Femur (tissue), 1 donor: ENCODE data around the gene C1QTNF1.
"Not testable (repeated sequence)": the region's sequence is repeated elsewhere in the genome, so short reads cannot be mapped to it uniquely, and the experiment has no call there.

Experiments used
- DNase-seq: peaks from one replicate; pipeline ENCODE4 v3.0.0-alpha.2; 2017

C1QTNF1 gene

DNA sequence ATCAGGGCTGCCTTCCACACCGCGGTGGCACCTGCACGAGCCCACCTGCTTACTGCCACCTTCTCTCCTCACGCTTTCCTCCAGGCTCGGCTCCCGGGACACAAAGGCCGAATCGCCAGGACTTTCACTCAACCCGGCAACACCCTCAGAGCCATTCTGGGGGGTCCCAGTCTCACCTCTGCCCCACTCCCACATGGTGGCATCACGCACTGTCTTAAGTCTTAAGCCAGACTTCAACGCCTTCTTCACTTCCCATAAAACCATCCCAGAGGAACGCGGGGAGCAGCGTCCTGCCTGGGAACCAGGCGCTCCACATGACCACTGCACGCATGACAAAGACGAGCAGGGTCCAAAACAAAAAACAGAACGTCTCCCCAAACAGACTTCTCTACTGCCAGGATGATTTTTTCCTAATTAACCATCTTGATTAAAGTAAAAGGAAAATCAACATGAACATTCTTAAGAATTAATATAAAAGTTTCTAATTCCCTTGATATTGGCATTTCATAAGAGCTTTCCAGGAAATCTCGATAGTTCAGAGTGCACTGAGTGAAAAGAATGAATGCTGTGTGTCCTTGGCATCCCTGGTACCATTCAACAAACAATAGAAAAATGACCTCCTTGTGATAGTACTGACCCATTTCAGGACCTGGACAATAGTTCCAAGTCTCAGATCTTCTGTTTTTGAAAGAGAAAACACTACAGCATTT, 17.0 kb upstream of the C1QTNF1 start:
- DNase-seq: no peak

DNA sequence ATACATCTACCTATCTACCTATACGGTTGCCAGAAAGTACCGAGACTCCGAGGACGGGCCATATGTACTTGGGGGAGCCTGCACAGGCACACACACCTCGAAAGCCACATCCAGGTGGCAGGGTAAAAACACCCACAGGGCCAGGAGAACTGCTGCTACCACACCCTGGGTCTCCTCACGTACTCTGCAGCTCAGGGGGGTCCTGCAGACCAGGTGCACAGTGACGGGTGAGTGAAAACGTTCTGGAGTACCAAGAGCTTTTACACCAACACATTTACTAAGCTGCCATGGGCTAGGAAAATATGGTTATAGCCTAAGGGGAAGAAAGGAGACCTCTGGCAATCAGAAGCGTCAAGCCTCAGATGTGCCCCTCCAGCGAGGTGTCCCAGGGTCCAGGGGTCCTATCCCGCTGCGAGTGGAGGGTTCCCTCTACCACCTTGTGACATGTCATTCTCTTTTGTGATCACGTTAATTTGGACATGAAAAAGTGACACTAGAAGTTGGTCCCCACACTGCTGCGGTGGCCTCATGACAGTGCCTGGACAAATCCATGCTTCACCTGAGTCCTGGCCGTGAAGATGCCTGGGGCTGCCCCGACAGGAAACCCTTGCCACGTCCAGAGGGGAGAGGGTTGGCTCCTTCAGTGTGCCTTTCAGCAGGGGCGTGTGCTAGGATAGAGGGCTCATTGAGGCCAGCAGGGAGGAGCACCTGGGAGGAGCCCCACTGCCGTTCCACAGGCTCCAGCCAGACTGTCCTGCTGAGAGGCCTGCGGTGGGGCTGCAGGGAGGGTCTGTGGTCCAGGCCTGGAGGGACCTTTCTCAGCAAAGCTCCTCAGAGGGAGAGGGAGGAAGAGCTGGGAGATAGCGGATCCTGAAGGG, 16.2 kb upstream of the C1QTNF1 start:
- DNase-seq: peak; percentile 44

DNA sequence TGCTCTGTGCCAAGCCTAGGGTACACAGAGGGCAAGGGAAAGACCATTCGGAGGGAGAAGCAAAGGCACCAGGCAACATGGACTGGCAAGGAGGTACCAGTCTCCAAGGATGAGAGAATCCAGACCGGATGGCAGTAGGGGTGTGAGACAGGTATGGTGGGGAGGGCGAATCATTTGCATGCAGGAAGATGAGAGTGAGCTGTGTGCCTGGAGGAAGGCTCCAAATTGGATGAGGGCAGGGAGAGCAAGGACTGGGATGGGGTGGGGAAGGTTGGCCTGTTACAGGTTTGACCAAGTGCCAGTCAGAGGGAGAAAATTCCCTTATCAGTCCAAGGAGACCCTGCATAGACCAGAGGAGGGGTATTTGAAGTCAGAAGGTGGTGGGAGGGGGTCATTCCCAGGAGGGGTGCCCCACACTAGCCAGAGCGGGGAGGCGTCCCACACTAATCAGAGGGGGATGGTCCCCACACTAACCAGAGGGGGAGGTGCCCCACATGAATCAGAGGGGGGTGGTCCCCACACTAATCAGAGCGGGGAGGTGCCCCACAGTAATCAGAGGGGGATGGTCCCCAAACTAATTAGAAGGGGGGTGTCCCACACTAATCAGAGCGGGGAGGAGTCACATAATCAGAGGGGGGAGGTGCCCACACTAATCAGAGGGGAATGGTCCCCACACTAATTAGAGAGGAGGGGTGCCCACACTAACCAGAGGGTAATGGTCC, 15.1 kb upstream of the C1QTNF1 start:
- DNase-seq: peak; percentile 37

DNA sequence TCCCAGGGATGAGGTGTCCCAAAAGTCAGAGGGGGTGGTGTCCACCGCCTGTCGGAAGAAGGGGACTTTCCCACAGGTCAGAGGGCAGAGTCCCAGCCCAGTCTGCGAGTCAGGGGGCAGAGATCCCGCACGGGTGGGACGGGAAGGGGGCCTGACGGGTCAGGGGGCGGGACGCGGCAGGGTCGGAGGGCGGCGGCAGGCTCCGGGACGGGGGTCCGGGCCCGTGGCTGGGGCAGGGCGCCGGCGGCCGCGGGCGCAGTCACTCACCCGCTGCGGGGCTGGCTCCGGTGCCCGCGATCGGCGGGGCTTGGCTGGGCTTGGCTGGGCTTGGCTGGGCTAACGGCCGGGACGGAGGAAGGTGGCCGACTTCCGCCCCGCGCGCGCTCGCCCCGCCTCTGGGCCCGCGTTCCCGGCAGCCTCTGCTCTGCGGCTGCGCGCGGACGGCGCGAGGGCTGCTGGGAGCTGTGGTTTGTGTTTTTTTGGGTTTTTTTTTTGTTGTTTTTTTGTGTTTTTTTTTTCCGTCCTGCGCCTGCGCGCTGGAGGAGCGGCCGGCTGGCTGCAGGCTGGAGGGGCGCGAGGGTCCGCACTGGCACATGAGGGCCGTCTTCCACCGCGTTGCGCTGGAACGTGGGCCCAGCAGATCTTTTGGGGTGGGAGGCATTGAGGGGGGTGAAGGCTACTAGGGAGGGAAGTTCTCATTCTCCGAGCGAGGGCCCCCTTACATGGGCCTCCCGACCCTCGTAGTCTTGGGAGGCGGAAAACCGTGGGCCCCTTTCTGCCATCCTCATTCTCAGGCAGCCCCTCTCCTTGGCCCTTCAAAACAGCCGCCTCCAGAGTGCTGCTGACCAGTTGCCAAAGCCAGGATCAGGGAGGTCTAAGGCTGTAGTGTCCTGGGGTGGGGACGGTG, 14.3 kb upstream of the C1QTNF1 start, which contains the start of gene CANT1:
TSS of gene CANT1 (minus strand) at position 368 of the 907 bp plus-strand sequence. CDS start 12,142 bp downstream, outside the sequence.
- peak; percentile 90 for DNase-seq

DNA sequence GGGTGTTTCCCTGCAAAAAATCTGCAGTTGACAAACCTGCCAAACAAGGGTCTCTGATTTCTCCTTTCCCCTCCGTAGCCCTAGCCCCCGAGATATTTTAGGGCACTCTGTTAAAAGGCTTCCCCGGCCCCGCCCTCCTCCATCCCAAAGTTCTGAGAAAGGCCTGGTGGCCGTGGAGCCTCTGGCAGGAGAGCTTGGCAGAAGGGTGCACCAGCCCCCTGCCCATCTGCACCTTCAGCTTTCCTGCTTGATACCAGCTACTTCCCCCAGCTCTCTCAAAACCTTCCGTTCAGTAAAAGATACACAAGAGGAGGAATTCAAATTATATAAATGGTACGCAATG, 13.7 kb upstream of the C1QTNF1 start:
- DNase-seq: no peak

DNA sequence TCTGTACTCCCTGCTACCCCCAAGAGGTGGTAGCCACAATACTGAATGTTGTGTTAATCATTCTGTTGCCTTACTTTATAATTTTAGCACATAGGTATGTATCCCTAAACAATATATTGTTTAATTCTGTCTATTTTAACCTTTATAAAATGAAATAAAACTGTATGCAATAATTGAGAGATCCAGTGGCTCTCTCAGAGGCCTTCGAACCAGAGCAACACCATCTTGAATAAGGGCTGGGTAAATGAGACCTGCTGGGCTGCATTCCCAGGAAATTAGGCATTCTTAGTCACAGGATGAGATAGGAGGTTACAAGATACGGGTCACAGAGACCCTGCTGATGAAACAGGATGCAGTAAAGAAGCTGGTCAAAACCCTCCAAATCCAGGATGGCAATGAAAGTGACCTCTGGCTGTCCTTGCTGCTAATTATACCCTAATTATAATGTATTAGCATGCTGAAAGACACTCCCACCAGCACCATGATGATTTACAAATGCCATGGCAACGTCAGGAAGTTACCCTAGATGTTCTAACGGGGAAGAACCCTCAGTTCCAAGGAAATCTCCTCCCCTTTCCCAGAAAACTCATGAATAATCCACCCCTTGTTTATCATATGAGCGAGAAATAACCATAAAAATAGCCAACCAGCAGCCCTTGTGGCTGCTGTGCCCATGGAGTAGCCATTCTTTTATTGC, 12.4 kb upstream of the C1QTNF1 start:
- DNase-seq: no peak

DNA sequence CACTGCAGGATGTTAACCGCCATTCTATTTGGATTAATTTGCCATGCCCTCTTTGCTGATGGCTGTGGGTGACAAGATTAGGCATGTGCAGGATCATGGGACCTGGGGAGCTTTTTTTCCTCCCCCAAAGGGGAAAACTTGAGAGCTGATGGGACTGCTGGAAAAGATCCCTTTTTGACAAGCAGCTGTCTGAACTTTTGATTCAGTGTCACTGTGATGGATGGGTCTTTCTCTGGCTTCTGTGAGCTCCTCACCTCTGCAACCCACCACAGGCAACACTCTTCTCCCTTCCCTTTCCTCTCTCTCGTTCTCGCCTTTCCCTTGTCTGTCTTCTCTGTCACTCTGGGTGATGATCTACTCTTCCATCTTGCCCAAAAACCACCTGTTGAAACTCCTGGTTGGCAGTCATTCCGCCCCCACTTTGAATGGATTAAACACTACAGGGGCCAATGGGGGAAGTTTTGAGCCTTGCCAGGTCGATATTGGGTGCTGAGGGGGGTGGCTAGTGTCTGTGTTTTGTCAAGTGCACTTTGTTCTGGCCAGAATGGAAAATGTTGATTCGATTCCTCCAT, 11.3 kb upstream of the C1QTNF1 start:
- DNase-seq: no peak

DNA sequence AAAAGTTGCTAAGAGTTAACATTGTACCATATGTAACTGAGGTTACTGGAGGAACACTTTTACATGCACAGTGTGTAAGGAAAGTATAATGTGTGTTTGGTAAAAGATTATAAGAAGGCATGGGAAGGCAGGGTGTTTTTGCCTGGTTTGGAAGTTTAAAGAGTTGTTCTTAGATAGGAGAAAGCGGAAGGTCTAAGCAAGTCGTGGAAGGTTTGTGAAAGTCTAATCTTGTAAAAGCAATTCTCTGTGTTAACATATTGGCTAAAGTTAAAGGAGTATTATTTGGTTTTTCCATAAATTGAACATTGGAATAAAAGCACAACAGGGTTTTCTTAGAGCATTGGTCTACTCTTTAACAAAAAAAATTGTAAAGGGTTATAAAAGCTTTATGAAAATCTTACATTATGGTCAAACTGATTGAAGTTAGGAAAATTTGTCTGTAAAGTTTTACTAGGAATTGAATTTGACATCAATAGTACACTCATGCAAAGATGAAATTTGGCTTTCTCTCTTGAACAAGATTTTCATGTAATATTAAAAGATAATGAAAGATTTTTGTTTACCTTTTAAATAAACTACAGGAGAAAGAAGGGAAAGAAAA, 9.7 kb upstream of the C1QTNF1 start:
- no peak for DNase-seq

DNA sequence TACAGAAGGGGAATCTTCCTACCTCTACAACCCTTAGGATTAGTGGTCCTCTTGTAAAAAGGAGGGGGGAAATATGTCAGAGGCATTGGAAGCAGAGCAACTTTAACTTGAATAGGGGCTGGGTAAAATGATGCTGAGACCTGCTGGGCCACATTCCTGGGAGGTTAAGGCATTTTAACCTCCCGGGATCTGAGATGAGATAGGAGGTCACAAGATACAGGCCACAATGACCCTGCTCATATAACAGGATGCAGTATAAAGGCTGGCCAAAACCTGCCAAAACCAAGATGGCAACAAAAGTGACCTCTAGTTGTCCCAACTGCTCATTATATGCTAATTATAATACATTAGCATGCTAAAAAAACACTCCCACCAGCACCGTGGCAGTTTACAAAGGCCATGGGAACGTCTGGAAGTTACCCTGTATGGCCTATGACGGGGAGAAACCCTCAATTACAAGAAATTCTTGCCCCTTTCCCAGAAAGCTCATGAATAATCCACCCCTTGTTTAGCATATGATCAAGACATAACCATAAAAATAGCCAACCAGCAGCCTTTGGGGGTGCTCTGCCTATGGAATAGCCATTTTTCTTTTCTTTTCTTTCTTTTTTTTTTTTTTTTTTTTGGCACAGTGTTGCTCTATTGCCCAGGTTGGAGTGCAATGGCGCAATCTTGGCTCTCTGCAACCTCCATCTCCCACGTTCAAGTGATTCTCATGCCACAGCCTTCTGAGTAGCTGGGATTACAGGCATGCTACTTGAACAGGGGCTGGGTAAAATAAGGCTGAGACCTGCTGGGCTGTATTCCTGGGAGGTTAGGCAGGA, 6.2 kb upstream of the C1QTNF1 start:
- DNase-seq: peak; percentile 52

DNA sequence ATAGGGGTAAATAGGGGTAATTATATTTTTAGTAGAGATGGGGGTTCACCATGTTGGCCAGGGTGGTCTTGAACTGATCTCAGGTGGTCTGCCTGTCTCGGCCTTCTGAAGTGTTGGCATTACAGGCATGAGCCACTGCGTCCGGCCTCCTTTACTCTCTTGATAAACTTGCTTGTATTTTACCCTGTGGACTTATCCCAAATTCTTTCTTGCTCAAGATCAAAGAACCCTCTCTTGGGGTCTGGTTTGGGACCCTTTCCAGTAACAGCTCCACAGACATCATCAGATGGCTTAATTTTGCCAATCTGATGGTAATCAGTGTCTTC, 5.6 kb upstream of the C1QTNF1 start:
- DNase-seq: no peak

DNA sequence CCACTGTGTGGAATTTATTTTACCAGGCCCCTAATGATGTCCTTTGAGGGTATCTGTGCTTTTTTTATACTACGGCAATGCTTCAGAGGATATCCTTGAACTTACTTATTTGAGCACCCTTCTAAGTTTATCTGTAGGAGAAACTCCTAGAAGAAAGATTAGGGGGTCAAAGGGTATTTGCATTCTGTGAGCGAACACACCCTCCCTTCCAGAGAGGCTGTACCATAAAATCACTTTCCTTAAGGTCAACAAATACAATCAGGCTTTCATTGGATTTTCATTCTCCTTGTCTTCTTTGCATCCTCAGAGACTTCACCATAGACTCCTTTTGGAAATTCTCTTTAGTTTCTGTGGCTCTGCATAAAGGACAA, 4.7 kb upstream of the C1QTNF1 start:
- no peak for DNase-seq

DNA sequence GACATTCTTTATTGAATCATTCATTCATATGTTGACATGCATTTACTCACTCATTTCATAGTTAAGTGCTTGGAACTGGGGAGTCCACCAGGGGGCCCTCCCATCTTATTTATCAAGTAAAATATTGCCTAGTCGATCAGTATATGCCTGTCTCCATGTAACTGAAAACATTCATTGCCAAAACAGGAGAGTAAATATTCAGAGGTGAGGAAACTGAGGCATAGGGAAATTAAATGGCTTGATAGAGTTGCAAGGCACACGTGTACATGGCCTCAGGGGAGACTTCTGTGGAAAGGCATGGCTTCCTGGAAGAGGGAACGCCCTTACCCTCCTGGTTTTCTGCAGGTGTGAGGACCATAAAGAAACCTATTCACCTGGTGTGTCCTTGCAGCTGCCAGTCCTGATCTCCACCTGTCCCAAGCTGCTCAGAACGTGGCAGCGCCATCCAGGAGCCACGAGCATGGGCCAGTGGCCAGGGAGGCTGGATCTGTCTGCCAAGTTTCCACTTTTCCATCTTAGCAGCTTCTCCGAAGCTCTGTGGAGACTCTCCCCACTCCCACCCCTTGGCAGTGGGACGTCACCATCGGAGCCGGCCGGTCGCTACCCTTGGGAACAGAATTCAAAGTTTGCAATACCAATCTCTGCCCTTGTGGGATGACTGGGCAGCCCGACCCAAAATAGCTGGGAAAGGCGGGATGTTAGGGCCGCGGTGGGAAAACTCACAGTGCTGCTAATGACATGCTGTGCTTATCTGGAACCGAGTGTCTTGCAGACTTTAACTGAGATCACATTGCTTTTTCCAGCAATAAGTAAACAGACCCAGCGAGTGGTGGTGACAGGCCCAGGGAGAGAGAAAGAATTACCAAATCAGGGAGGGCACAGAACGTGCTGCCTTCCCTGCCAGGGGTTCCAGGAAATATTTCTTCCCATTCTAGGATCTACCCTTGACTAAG, 4.1 kb upstream of the C1QTNF1 start:
- peak; percentile 88 for DNase-seq

DNA sequence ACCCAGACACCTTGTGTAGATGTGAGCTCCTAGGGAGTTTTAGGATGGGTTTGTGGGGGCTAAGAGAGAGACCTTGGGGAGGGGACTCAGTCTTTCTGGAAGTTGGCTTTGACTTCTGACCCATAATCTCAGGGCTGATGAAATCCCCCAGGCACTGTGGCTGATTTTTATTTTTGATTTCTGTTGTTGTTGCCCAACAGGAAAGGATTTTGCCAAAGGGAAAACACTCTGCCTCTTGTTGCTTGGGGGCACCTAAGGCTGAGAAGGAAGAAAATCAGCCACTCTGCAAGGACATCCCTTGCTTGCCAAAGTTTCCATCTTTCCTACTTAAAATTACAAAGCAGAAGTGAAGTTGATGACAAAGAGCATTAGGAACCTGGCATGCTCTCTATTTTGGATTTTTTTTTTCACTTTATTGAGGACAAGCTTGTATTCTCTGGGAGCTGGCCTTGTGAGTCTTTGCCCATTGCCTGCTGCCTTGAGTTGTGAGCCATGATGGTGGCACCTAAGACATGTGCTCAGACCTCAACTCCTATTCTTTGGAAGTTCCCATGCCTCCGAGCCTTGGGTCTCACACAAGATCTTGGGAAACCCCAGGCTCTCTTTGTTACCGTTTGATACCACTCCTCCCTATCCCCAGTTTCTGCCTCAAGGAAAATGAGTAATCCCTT, 3.2 kb upstream of the C1QTNF1 start:
- DNase-seq: no peak

DNA sequence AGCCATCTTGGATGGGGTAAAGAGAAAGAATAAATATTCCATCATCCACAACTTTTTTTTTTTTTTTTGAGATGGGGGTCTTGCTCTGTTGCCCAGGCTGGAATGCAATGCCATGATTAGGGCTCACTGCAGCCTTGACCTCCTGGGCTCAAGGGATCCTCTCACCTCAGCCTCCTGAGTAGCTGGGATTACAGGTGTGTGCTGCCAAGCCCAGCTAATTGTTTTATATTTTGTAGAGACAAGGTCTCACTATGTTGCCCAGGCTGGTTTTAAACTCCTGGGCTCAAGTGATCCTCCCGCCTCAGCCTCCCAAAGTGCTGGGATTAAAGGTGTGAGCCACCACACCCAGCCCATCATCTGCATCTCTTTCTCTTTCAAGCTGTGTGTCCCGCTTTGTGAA, 2.0 kb upstream of the C1QTNF1 start:
- not testable (repeated sequence) for DNase-seq

DNA sequence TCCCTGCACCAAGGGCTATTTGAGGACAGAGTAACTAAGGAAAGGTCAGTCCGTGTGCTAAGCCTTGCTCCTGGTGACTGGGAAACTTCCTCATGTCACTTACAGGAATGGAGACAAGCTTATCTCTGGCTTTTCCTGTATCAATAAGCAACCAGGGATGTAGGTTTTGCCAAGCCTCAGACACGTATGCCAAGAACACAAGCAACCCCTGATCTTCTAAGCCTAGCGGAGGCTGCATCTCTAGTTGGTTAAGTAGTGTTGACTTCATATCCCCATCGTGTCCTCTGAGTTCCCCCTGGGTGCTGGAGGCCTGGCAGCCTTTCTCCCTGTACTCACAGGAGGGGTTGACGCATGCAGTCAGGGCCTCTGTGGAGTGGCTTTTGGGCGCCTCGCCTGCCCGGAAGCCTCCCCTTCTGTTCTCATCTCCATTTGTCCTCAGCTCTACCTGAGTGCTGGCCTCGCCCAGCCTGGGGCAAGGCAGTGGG, 1.4 kb upstream of the C1QTNF1 start:
- no peak for DNase-seq

DNA sequence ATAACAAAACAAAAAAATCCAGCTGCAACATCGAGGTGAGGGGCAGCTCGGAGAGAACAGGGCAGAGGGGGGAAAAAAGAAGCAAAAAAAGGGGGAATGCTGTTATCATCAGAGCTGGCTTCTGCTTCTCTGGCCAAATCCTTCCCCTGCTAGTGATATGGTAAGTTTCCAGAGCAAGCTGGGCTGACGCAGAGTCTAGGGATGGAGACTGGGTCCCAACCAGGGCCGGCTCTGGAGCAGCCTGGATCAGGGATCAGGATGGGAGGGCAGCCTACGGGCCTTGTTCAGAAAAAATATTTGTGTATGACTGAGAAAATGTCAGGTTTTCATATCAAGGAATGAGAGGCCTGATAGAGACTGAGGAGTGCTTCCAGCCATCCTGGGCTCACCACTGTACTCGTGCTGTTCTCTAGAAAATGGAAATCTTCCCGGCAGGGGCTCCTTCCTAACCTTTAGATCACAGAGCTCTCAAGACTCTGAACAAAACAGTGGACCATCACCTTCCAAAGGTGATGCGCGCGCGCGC, 726 bp upstream of the C1QTNF1 start:
- no peak for DNase-seq

DNA sequence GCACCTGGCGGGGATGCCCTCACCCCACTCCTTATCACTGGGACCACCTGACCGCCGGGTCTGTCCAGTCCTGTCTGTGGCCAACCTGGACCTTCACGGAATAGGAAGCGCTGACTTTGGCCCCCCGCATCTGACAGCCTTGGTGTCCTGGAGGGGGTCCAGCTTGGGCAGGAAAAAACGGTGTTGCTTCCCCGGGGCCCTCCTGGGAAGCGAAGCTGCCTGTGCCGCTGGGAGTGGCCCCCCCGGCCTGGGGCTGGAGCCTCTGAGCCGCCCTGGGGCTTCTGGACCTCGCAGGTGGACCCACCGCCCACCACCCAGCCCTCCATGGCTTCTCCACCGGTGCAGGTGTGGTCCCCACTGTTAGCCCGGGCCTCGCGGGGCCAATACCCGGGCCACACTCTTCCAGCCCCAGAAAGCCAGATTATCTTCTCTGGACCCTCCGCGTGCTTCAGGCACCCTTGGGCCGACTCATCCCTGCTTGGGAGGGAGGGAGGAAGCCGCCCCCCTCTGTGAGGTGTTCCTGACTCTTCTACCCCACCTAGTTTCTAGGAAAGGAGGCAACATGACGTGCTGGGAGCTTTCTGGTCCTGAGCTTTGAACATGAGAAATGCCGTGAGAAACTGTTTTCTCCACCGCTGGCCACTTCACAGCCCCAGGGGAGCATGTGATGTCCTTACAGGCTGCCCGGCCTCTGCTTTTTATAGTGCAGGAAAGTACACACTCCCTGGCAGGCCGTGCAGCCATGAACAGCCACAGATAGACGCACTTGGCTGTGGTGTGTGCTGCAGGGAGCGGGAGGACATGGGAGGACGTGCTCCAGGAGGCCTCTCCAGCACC, 1.1 kb downstream of the C1QTNF1 start:
- peak; percentile 44 for DNase-seq
